ENCODE measurements around the gene TMEM175. TPM values are rescaled to one million over a fixed set of nuclear protein-coding genes. Genes with fewer than 3 reads are reported as not detected.

Gene TMEM175
- total and polyA plus RNA-seq, 2 experiments from 2014 or later: 31.2 to 36.5 TPM

- 89 to 91% methylated on average over 31 to 40 of the region's 48 CpGs for WGBS, 2 experiments (ENCODE audit: low coverage in 1 of 2, low lambda C conversion rate in 2 of 2, missing lambda C conversion rate in 2 of 2)
- DNase-seq: no peak
Measured at GRCh38 chr4:966266-967112, 34.2 kb downstream of the TMEM175 start.

DNA sequence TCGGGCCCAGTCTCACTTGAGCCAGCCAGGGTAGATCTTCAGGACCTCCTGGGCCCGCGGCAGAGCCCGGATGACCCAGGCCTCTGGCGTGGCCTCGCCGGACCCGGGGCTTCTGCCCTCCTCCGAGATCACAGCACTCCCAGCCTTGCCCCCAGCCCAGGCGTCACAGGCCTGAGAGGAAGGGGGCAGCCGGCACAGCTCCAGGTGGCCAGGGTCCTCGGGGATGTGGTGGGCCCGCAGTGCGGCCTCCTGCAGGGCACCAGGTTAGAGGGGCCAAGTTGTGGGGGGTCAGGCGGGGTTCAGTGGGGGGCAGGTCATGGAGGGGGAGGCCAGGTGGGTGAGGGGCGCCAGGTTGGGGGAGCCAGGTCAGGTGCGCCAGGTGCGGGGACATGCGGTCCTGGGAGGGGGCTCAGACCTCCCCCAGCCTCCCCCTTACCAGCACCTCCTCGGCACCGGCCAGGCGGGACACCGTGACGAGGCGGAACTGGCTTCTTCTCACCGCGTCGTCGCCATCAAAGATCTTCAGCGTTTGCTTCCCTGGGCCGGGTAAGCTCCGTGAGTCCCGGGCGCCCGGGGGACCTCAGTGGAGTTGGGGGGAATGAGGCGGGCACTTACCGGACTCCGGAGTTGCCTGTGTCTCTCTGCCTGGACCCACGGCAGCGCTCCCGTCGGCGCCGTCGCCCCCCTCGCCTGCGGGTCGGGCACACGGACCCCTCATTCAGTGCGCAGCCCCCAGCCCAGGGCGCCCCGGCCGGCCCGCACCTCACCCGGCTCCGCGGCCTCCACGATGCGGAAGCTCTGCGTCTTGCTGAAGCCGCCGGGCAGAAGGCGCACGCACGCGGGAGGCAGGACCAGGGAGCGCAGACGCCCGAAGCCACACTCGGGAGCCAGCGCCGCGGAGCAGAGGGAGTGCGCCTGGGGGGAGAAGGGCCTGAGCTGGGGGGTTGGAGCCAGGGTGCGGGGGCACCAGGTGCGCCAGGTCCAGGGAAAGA lies 35.1 kb downstream of the TMEM175 start:
- Histone ChIP-seq H3K79me2 (ENCODE audit: insufficient read depth) (peaks cover 8% of the 10 kb centered on the region; the same call in 1 of the 2 replicates), H2AFZ (no peak overlapping the region), H3K9me2 (ENCODE audit: insufficient read depth) (no peaks in the 10 kb centered on the region), H3F3A (ENCODE audit: insufficient read depth) (no peaks in the 10 kb centered on the region), H3K36me3 (ENCODE audit: low read depth) (no peaks in the 10 kb centered on the region), H3K27me3 (replicated peaks; ENCODE audit: insufficient read depth) (no peaks in the 10 kb centered on the region), H3K9ac (no peak overlapping the region), H3K4me3 (no peak overlapping the region), H3K4me1 (ENCODE audit: insufficient read depth) (peaks cover 5% of the 10 kb centered on the region; the same call in 1 of the 2 replicates), H4K20me1 (ENCODE audit: insufficient read depth) (no peaks in the 10 kb centered on the region), H3K4me2 (ENCODE audit: unreplicated experiment) (no peak overlapping the region), H3K27ac (no peak overlapping the region), H3K9me3 (ENCODE audit: low read depth) (no peaks in the 10 kb centered on the region)
- in situ Hi-C loops (cut with MboI): no loop called here
- 82 to 85% methylated on average over 43 to 75 of the region's 76 CpGs for WGBS, 2 experiments (ENCODE audit: low coverage in 1 of 2, low lambda C conversion rate in 2 of 2, missing lambda C conversion rate in 2 of 2)
- TF ChIP-seq EZH2 (IDR thresholded peaks at IDR 0.05; ENCODE audit: insufficient read depth, poor library complexity, severe bottlenecking): no peak
- no peak for TF ChIP-seq EZH2phosphoT487 (IDR thresholded peaks at IDR 0.05; ENCODE audit: insufficient read depth, low read depth)
- DNase-seq: no peak

More at GRCh38 chr4:966266-967112, 34.2 kb downstream of the TMEM175 start:
- Histone ChIP-seq H3K27me3 (replicated peaks; ENCODE audit: insufficient read depth) (no peaks in the 10 kb centered on the region), H2AFZ (no peak overlapping the region), H3K36me3 (ENCODE audit: low read depth) (no peaks in the 10 kb centered on the region), H3F3A (ENCODE audit: insufficient read depth) (no peaks in the 10 kb centered on the region), H3K9ac (no peak overlapping the region), H4K20me1 (ENCODE audit: insufficient read depth) (no peaks in the 10 kb centered on the region), H3K4me2 (ENCODE audit: unreplicated experiment) (no peak overlapping the region), H3K9me2 (ENCODE audit: insufficient read depth) (no peaks in the 10 kb centered on the region), H3K79me2 (ENCODE audit: insufficient read depth) (no peaks in the 10 kb centered on the region), H3K27ac (no peak overlapping the region), H3K4me1 (ENCODE audit: insufficient read depth) (no peaks in the 10 kb centered on the region), H3K4me3 (no peak overlapping the region), H3K9me3 (ENCODE audit: low read depth) (no peaks in the 10 kb centered on the region)
- in situ Hi-C loops (cut with MboI): no loop called here
- no peak for TF ChIP-seq EZH2phosphoT487 (IDR thresholded peaks at IDR 0.05; ENCODE audit: insufficient read depth, low read depth)

GRCh38 chr4:968221-968620 lies 36.0 kb downstream of the TMEM175 start:
- TF ChIP-seq EZH2phosphoT487 (IDR thresholded peaks at IDR 0.05; ENCODE audit: insufficient read depth, low read depth) (no peak), EZH2 (IDR thresholded peaks at IDR 0.05; ENCODE audit: insufficient read depth, poor library complexity, severe bottlenecking) (no peak)
- H3K9me2 ChIP-seq (ENCODE audit: insufficient read depth): no peaks in the 10 kb centered on the region
- no peaks in the 10 kb centered on the region for H4K20me1 ChIP-seq (ENCODE audit: insufficient read depth)
- H3F3A ChIP-seq (ENCODE audit: insufficient read depth): no peaks in the 10 kb centered on the region
- H3K27me3 ChIP-seq (replicated peaks; ENCODE audit: insufficient read depth): no peaks in the 10 kb centered on the region
- in situ Hi-C loops (cut with MboI): no loop called here
- H3K9ac ChIP-seq: no peak overlapping the region
- no peaks in the 10 kb centered on the region for H3K9me3 ChIP-seq (ENCODE audit: low read depth)
- H3K4me1 ChIP-seq (ENCODE audit: insufficient read depth): peaks cover 5% of the 10 kb centered on the region; the same call in 1 of the 2 replicates
- H2AFZ ChIP-seq: no peak overlapping the region
- H3K36me3 ChIP-seq (ENCODE audit: low read depth): no peaks in the 10 kb centered on the region
- DNase-seq: no peak
- H3K4me3 ChIP-seq: no peak overlapping the region
- no peak overlapping the region for H3K27ac ChIP-seq
- no peak overlapping the region for H3K4me2 ChIP-seq (ENCODE audit: unreplicated experiment)
- H3K79me2 ChIP-seq (ENCODE audit: insufficient read depth): peaks cover 14% of the 10 kb centered on the region; the same call in 1 of the 2 replicates
- WGBS, 2 experiments (ENCODE audit: low coverage in 1 of 2, low lambda C conversion rate in 2 of 2, missing lambda C conversion rate in 2 of 2): 72 to 80% methylated on average over 11 to 22 of the region's 24 CpGs

Measured in GM23248 (cell line).